GM21526 (cell line): ENCODE results near the gene PCSK5.
"Not testable (repeated sequence)": the region's sequence is repeated elsewhere in the genome, so short reads cannot be mapped to it uniquely, and the experiment has no call there.

ENCODE experiments used
- ATAC-seq: cut with Tn5 transposase; IDR thresholded peaks from one replicate; pipeline ENCODE4 v1.9.1; 2021; ENCODE audit warnings: moderate library complexity; ENCODE audit not compliant: unreplicated experiment, low FRiP score

PCSK5 gene

DNA sequence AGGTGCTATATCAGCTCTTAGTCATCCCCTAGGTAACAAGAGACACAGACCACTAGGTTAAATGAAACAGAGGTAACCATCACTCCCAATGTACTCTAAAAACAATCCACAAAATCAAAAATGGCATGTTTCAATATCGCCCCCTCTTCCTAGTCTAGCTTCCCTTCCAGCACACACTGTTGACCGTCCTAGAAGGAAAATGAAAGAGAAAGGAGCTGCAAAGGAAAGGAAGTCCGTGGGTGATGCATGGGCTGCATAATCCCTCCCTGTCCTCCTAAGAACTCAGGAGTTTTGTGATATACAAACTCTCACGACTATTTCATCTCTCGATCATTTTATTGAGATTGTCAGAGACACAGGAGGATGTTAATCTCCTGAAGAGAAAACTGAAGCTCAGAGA is 402.2 kb downstream of the PCSK5 start:
- no peak for ATAC-seq

DNA sequence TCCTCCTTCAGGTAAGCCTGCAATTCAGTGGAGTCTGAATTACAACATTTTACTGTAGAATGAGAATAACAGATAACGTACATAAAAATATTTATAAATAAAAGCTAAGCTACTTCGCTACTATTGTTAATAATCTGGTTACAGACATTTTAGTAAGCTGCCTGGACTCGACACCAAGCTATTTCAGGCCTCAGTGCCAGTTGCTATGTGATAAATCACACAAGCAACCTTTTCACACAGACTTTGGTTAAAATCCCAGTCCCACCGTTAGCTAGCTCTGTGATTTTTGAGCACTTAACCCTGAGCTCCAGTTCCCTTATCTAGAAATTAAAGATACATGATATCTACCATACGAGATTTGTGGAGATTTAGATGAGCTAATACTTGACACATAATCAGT is 403.8 kb downstream of the PCSK5 start:
- no peak for ATAC-seq

- ATAC-seq = no peak
These were observed 406.3 kb downstream of the PCSK5 start for GRCh38 chr9:76296561-76297310.

DNA sequence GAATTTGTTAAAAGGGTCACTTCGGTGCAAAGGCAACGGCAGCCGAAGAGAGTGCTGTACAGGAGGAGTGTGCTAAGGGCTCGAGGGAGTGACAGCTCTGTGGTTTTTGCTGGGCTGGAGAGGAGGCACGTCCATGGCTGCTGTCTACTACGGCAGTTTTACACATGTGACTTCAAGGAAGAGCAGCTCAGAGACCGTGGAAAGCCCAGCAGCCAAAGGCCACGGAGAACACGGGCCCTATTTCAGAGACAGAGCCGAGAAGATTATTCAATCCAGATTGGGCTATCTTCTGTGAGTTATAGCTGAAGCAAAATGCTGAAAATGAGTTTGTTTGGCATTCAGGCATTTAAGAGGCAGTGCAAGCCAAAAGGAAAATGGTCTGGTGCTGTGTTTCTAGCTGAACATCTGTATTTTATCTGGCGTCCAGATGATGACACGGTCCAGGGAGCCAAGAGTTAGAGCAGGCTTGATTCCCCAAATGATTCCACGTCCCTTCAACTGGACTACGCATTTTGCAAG is 407.3 kb downstream of the PCSK5 start:
- ATAC-seq = no peak

- no peak for ATAC-seq
These were observed 408.2 kb downstream of the PCSK5 start for GRCh38 chr9:76298521-76299144.

GRCh38 chr9:76302543-76302942 is 412.1 kb downstream of the PCSK5 start:
- ATAC-seq = no peak

GRCh38 chr9:76302947-76303550 is 412.6 kb downstream of the PCSK5 start:
- ATAC-seq = no peak

DNA sequence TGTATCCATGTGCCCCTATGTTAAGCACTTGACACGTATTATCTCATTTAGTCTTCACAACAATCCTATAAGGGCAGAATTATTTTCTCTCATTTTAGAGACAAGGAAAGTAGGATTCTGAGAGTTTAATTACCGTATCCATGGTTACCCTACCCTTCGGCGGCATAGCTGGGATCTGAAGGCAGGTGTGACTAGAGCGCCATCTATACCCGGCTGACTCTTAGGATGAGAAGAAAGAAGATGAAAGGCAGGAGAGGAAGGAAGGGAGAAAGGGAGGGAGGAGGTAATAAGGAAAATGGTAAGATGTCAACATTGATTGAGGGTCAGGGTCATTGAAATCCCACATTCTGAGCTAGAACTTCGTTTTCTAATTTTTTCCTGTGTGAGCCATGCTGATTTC is 416.6 kb downstream of the PCSK5 start:
- ATAC-seq = not testable (repeated sequence)

GRCh38 chr9:76310577-76310976 is 420.1 kb downstream of the PCSK5 start:
- no peak for ATAC-seq

GRCh38 chr9:76310991-76311390 is 420.5 kb downstream of the PCSK5 start:
- ATAC-seq = no peak

GRCh38 chr9:76311537-76311936 is 421.1 kb downstream of the PCSK5 start:
- no peak for ATAC-seq

DNA sequence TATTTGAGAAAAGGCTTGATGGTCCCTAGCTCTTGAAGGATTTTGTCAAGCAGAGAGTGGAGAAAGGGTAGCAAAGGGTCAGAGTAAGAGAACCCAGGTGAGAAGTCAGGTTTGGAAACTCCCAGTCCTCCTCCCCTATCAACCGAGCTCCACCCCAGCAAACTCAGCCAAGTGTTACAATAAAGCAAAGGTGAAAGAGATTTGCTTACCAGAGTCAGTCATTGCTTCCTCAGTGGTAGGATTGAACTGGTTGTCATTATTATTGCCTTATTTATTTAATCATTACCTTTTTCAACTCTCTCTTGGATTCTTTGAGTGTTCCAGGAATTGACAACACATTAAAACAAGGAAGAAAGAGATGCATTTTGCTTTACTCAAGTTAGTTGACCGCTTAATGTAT is 423.3 kb downstream of the PCSK5 start:
- ATAC-seq = no peak

DNA sequence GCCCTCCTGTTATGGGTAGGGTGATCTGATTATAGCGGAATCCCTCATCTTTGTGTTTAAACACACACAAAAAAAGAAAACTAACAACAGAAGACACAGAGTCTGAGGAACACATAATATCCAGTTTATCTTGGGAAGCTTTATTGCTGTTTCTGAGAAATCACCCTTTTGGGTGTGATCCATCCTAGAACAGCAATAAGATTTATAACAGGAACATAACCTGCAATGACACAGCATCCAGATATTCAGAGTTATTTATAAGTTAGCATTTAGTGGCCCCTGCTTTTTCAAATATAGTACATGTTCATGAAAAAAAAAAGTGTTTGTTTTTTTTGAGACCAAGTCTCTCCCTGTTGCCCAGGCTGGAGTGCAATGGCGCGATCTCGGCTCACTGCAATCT is 423.8 kb downstream of the PCSK5 start:
- ATAC-seq = no peak

GRCh38 chr9:76316069-76316468 is 425.6 kb downstream of the PCSK5 start:
- no peak for ATAC-seq

- ATAC-seq = not testable (repeated sequence)
These were observed 429.0 kb downstream of the PCSK5 start for GRCh38 chr9:76319466-76319865.

GRCh38 chr9:76321195-76321828 is 430.8 kb downstream of the PCSK5 start:
- no peak for ATAC-seq

DNA sequence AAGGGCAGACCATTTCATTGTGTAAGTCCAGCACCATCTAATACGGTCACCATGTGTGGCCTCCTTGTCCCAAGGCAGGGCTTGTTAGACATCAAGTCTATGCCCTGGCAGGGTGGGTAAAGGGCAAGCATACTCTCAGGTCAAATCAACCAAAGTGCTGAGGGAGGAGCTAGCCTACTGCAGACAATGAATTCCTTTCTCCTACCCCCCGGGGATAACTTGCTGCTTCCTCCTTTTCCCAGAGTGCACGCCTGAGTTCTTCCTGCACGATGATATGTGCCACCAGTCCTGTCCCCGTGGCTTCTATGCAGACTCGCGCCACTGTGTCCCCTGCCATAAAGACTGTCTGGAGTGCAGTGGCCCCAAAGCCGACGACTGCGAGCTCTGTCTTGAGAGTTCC is 432.3 kb downstream of the PCSK5 start:
- ATAC-seq = no peak

DNA sequence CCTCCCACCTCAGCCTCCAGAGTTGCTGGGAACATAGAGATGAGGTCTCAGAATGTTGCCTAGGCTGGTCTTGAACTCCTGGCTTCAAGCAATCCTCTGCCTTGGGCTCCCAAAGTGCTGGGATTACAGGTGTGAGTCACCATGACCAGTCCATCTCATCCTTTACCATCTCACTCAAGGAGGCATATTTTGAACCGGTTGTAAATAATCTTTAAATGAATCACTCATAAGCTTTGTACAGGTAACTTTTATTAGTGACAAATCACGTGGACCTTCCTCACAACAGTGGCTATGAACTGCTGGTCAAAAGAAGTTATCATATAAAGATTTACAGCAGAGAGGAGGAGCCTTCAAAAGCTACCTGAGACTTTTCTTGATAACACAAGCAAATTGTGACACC is 433.0 kb downstream of the PCSK5 start:
- ATAC-seq = no peak

DNA sequence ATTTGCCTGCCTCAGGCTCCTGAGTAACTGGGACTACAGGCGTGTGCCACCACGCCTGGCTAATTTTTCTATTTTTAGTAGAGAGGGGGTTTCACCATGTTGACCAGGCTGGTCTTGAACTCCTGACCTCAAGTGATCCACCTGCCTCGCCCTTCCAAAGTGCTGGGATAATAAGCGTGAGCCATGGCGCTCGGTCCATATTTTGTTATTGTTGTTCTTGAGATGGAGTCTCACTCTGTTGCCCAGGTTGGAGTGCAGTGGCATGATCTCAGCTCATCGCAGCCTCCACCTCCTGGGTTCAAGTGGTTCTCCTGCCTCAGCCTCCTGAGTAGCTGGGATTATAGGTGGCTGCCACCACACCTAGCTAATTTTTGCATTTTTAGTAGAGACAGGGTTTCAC is 433.6 kb downstream of the PCSK5 start:
- not testable (repeated sequence) for ATAC-seq

DNA sequence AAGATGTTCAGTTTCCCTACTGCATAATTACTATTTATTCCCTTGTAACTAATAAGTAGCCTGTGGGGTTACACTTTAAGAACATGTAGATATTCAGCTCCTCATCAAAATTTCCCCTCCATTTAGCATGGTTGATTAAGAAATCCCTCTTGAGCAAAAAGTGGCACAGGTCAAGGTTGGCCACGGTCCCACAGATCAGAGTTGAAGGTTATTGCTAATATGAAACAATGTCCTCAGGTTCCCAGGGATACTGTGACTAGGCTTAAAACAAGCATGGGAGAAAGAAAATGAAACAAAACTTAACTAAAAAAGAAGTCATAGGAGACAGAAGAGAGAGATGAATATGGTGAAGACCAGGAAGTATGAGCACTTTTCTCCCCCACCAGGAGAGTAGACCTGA is 439.6 kb downstream of the PCSK5 start:
- no peak for ATAC-seq

DNA sequence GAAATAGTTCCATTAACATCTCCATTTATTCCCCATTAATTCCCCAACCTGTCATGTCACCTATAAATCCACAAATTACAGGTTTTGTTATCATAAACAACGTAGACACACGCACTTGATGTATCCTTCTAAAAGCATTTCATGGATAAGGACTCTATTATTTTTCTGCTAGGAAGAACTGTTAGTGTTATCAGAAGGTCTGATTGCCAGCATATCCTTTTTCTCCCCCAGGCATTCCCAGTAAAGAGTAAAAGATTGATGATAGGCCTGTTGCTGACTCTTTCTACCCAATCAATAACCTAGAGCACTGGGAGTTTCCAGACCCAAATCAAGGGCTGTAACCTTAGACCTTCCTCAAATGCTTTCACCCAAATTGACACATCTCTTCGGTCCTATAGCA is 442.9 kb downstream of the PCSK5 start:
- ATAC-seq = no peak
